Keratinocyte (primary cell): Measurements from ENCODE around the gene COL13A1. TPM values are rescaled to one million over a fixed set of nuclear protein-coding genes. Genes with fewer than 3 reads are reported as not detected.

Experiments
- DNase-seq: peaks from one replicate; pipeline ENCODE4 v3.0.0-alpha.2; 2011; ENCODE audit warnings: low read depth, missing footprints, low spot score
- FAIRE-seq: peaks from 2 replicates; lab custom pipeline; 2011; peaks lifted over from hg19 to GRCh38; lab: Jason Lieb, UNC
- H2AFZ ChIP-seq: 2 replicates; pipeline ENCODE4 v1.6.0; 2012; ENCODE audit warnings: low read length, control low read depth, inconsistent platforms; ENCODE audit not compliant: control insufficient read depth
- H3K27ac ChIP-seq: 2 replicates; pipeline ENCODE4 v1.5.1; 2011; ENCODE audit warnings: low read length; ENCODE audit not compliant: control insufficient read depth, insufficient read depth
- H3K27me3 ChIP-seq: 3 replicates; pipeline ENCODE4 v1.6.0; 2011; ENCODE audit warnings: low read length; ENCODE audit not compliant: control insufficient read depth, insufficient read depth; ENCODE audit errors: extremely low read depth
- H3K36me3 ChIP-seq, 2 experiments: 2 replicates in 1 of 2; 3 replicates in 1 of 2; pipeline ENCODE4 v1.5.1; 2011; ENCODE audit warnings: low read length in 2 of 2, mild to moderate bottlenecking in 1 of 2; ENCODE audit not compliant: control insufficient read depth in 2 of 2, insufficient read depth in 2 of 2; ENCODE audit errors: extremely low read depth in 1 of 2
- H3K4me1 ChIP-seq: 3 replicates; pipeline ENCODE4 v1.5.1; 2011; ENCODE audit warnings: low read length; ENCODE audit not compliant: control insufficient read depth, insufficient read depth; ENCODE audit errors: extremely low read depth
- H3K4me2 ChIP-seq: 3 replicates; pipeline ENCODE4 v1.6.0; 2011; ENCODE audit warnings: low read depth, low read length; ENCODE audit not compliant: control insufficient read depth, insufficient read depth; ENCODE audit errors: extremely low read depth
- H3K4me3 ChIP-seq, 3 experiments: fragments of 200-600 bp in 1 of 3; sonication (generic) in 1 of 3; 2 replicates in 2 of 3; 3 replicates in 1 of 3; pipeline ENCODE4 v1.5.1; 2011 to 2016; ENCODE audit warnings: low read length in 3 of 3, mild to moderate bottlenecking in 3 of 3, control low read depth in 2 of 3, inconsistent platforms in 1 of 3, low read depth in 1 of 3, mixed read lengths in 1 of 3, mixed run types in 1 of 3, moderate library complexity in 1 of 3; ENCODE audit not compliant: control insufficient read depth in 2 of 3, insufficient read depth in 2 of 3; ENCODE audit errors: extremely low read depth in 1 of 3
- H3K79me2 ChIP-seq: 2 replicates; pipeline ENCODE4 v1.6.0; 2012; ENCODE audit warnings: low read length; ENCODE audit not compliant: control insufficient read depth, insufficient read depth
- H3K9ac ChIP-seq: 3 replicates; pipeline ENCODE4 v1.6.0; 2011; ENCODE audit warnings: low read length; ENCODE audit not compliant: control insufficient read depth, insufficient read depth; ENCODE audit errors: extremely low read depth
- H3K9me1 ChIP-seq: 3 replicates; pipeline ENCODE4 v1.6.0; 2011; ENCODE audit warnings: low read length; ENCODE audit not compliant: control insufficient read depth, insufficient read depth; ENCODE audit errors: extremely low read depth
- H3K9me3 ChIP-seq: 2 replicates; pipeline ENCODE4 v1.5.1; 2012; ENCODE audit warnings: low read depth, low read length; ENCODE audit not compliant: control insufficient read depth
- H4K20me1 ChIP-seq: 3 replicates; pipeline ENCODE4 v1.6.0; 2011; ENCODE audit warnings: low read length; ENCODE audit not compliant: control insufficient read depth, insufficient read depth; ENCODE audit errors: extremely low read depth
- CTCF ChIP-seq, 3 experiments: IDR thresholded peaks in 1 of 3; conservative IDR thresholded peaks in 1 of 3; optimal IDR thresholded peaks in 1 of 3; 2 replicates in 2 of 3; 3 replicates in 1 of 3; pipeline versions ENCODE3 to v1.5.1; 2011; ENCODE audit warnings: low read length in 3 of 3, mild to moderate bottlenecking in 3 of 3, moderate library complexity in 2 of 3, control low read depth in 1 of 3, inconsistent platforms in 1 of 3; ENCODE audit not compliant: insufficient read depth in 2 of 3; ENCODE audit errors: extremely low read depth in 1 of 3
- EZH2 ChIP-seq: IDR thresholded peaks from one replicate; pipeline ENCODE4 v1.6.1; 2012; ENCODE audit warnings: inconsistent platforms, mild to moderate bottlenecking, low read length, moderate library complexity
- dilution Hi-C: fragments of 300-500 bp; cut with MboI; formaldehyde crosslinking; loops from one replicate; pipeline ENCODE4 v1.7.0; 2020; ENCODE audit warnings: low sequenced_read_pairs; ENCODE audit not compliant: extremely low pct_ligation_motif_present
- polyA plus RNA-seq, 5 experiments: library from polyadenylated mRNA; depleted of rRNA in 3 of 5; stranded (reverse) in 3 of 5; stranded (forward) in 1 of 5; unstranded in 1 of 5; fragments of >200 nt; gene quantifications; 1 replicate in 1 of 5; 2 replicates in 3 of 5; 3 replicates in 1 of 5; pipeline versions ENCODE4 v1.2.1 to v1.2.3, GENCODE V29; 2011 to 2012; ENCODE audit warnings: missing spikeins in 2 of 5, low read depth in 1 of 5, low replicate concordance in 1 of 5

COL13A1 gene
- polyA plus RNA-seq, 1 donor (not counting 4 experiments of a cell fraction or from before 2014, with no cell fraction given), result 1.5 TPM

- FAIRE-seq (no peak), DNase-seq (no peak)
- H3K4me2 ChIP-seq, result no peak overlapping the region
- no peak overlapping the region for H3K27ac ChIP-seq
- no peaks in the 10 kb centered on the region for H3K36me3 ChIP-seq
- TF ChIP-seq EZH2 (no peak), CTCF (optimal IDR thresholded peaks at IDR 0.05 in 1 of 3, IDR thresholded peaks at IDR 0.05 in 1 of 3, conservative IDR thresholded peaks at IDR 0.05 in 1 of 3; ENCODE audit: extremely low read depth in 1 of 3, insufficient read depth in 2 of 3, low read length in 3 of 3) (no peak)
- no peaks in the 10 kb centered on the region for H3K9me3 ChIP-seq
- H3K4me1 ChIP-seq, result peaks cover 10% of the 10 kb centered on the region
- H3K9me1 ChIP-seq, result no peaks in the 10 kb centered on the region
- no peak overlapping the region for H3K4me3 ChIP-seq
- H3K9ac ChIP-seq, result no peak overlapping the region
- dilution Hi-C loops, result no loop called here
- H3K79me2 ChIP-seq, result no peaks in the 10 kb centered on the region
- H4K20me1 ChIP-seq, result no peaks in the 10 kb centered on the region
- H3K27me3 ChIP-seq, result no peaks in the 10 kb centered on the region
- H2AFZ ChIP-seq, result no peak overlapping the region
Observed at GRCh38 chr10:69875856-69876255, 74.2 kb downstream of the COL13A1 start.

DNA sequence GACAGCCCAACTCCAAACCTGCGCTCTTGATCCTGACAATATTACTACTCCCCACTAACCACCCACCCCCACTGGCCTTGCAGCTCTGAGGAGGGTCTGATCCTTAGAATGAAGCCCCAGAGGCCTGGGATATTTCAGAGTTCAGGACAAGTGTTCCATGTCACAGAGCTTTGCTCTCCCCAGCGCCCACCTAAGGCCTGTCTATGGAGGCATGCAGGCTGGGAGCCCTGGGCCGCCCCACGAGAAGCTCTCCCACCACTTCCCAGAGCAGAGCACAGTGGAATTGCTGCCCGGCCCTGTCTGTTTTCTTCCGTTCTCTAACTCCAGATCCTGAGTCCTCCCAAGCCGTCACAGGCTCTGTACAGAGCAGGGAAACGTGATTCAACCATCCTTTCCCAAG is 74.6 kb downstream of the COL13A1 start:
- H3K4me1 ChIP-seq, result peaks cover 10% of the 10 kb centered on the region
- no peak overlapping the region for H3K4me2 ChIP-seq
- no peaks in the 10 kb centered on the region for H3K36me3 ChIP-seq
- dilution Hi-C loops, result no loop called here
- no peak overlapping the region for H3K4me3 ChIP-seq
- FAIRE-seq, result no peak
- no peaks in the 10 kb centered on the region for H3K79me2 ChIP-seq
- H2AFZ ChIP-seq, result no peak overlapping the region
- no peaks in the 10 kb centered on the region for H3K9me3 ChIP-seq
- no peaks in the 10 kb centered on the region for H3K9me1 ChIP-seq
- H3K27ac ChIP-seq, result no peak overlapping the region
- H3K27me3 ChIP-seq, result no peaks in the 10 kb centered on the region
- no peaks in the 10 kb centered on the region for H4K20me1 ChIP-seq
- no peak for DNase-seq
- TF ChIP-seq EZH2 (no peak), CTCF (optimal IDR thresholded peaks at IDR 0.05 in 1 of 3, IDR thresholded peaks at IDR 0.05 in 1 of 3, conservative IDR thresholded peaks at IDR 0.05 in 1 of 3; ENCODE audit: extremely low read depth in 1 of 3, insufficient read depth in 2 of 3, low read length in 3 of 3) (no peak)
- H3K9ac ChIP-seq, result no peak overlapping the region
